GM23338 (cell line): ENCODE data around the gene SLC35B4. TPM values are rescaled to one million over a fixed set of nuclear protein-coding genes. Genes with fewer than 3 reads are reported as not detected.

Source experiments
- ATAC-seq: fragments of 200-7000 bp; cut with Tn5 transposase; 3 replicates; pipeline ENCODE4 v1.9.1; 2020
- DNase-seq: peaks from one replicate; pipeline ENCODE4 v3.0.0-alpha.2; 2015; ENCODE audit warnings: low spot score
- H2AFZ ChIP-seq: fragments of 200-600 bp; sonication (generic); 2 replicates; pipeline ENCODE4 v1.8.0; 2016; ENCODE audit warnings: antibody characterized with exemption, mild to moderate bottlenecking, moderate library complexity
- H3F3A ChIP-seq: fragments of 200-600 bp; sonication (generic); replicated peaks from 2 replicates; pipeline ENCODE4 v1.8.0; 2017; ENCODE audit warnings: antibody characterized with exemption, mixed run types, low read depth
- H3K27ac ChIP-seq: fragments of 200-600 bp; sonication (generic); 2 replicates; pipeline ENCODE4 v1.6.1; 2016; ENCODE audit warnings: low read depth
- H3K27me3 ChIP-seq: fragments of 200-600 bp; sonication (generic); 2 replicates; pipeline ENCODE4 v1.8.0; 2016; ENCODE audit warnings: mild to moderate bottlenecking, mixed run types, moderate library complexity; ENCODE audit not compliant: insufficient read depth
- H3K36me3 ChIP-seq: fragments of 200-600 bp; sonication (generic); 2 replicates; pipeline ENCODE4 v1.8.0; 2016; ENCODE audit warnings: mild to moderate bottlenecking; ENCODE audit not compliant: insufficient read depth
- H3K4me1 ChIP-seq: fragments of 200-600 bp; sonication (generic); 2 replicates; pipeline ENCODE4 v1.8.0; 2016; ENCODE audit warnings: mild to moderate bottlenecking, moderate library complexity; ENCODE audit not compliant: insufficient read depth
- H3K4me2 ChIP-seq: fragments of 200-600 bp; sonication (generic); 2 replicates; pipeline ENCODE4 v1.7.1; 2017; ENCODE audit warnings: mixed run types
- H3K4me3 ChIP-seq: fragments of 200-600 bp; sonication (generic); 2 replicates; pipeline ENCODE4 v1.6.1; 2016; ENCODE audit warnings: mixed run types
- H3K79me2 ChIP-seq: fragments of 200-600 bp; sonication (generic); replicated peaks from 2 replicates; pipeline ENCODE4 v1.8.0; 2017; ENCODE audit warnings: mild to moderate bottlenecking; ENCODE audit not compliant: insufficient read depth
- H3K9me2 ChIP-seq: fragments of 200-600 bp; sonication (generic); 2 replicates; pipeline ENCODE4 v1.8.0; 2017; ENCODE audit not compliant: insufficient read depth
- H4K20me1 ChIP-seq: fragments of 200-600 bp; sonication (generic); replicated peaks from 2 replicates; pipeline ENCODE4 v1.8.0; 2017; ENCODE audit warnings: mild to moderate bottlenecking; ENCODE audit not compliant: insufficient read depth
- H3K27ac Mint-ChIP-seq: 2 replicates; pipeline ENCODE4 v1.8.0; 2020; ENCODE audit warnings: inconsistent platforms, mild to moderate bottlenecking, moderate library complexity, mixed read lengths
- H3K27me3 Mint-ChIP-seq: 3 replicates; pipeline ENCODE4 v1.8.0; 2022; ENCODE audit warnings: low read depth, mild to moderate bottlenecking, moderate library complexity, mixed read lengths, inconsistent platforms; ENCODE audit not compliant: insufficient read depth, poor library complexity
- H3K36me3 Mint-ChIP-seq: 3 replicates; pipeline ENCODE4 v1.8.0; 2021; ENCODE audit warnings: low read depth, mild to moderate bottlenecking, inconsistent platforms, moderate library complexity, mixed read lengths
- H3K4me1 Mint-ChIP-seq: 3 replicates; pipeline ENCODE4 v1.8.0; 2020; ENCODE audit warnings: mild to moderate bottlenecking, inconsistent platforms, mixed read lengths
- H3K4me3 Mint-ChIP-seq: 3 replicates; pipeline ENCODE4 v1.8.0; 2021; ENCODE audit warnings: moderate library complexity, mild to moderate bottlenecking, inconsistent platforms, mixed read lengths
- H3K9me3 Mint-ChIP-seq: 3 replicates; pipeline ENCODE4 v1.8.0; 2020; ENCODE audit warnings: moderate library complexity, mild to moderate bottlenecking, inconsistent platforms, mixed read lengths
- ETS1 ChIP-seq: IDR thresholded peaks from 2 replicates; pipeline ENCODE4 v1.6.1; 2016; ENCODE audit warnings: antibody characterized with exemption
- EZH2 ChIP-seq: fragments of 200-600 bp; sonication (generic); IDR thresholded peaks from one replicate; pipeline ENCODE4 v1.8.0; 2017; ENCODE audit warnings: antibody characterized with exemption, mild to moderate bottlenecking, low read depth; ENCODE audit not compliant: unreplicated experiment
- EZH2phosphoT487 ChIP-seq: fragments of 200-600 bp; sonication (generic); IDR thresholded peaks from one replicate; pipeline ENCODE4 v1.8.1; 2018; ENCODE audit warnings: antibody characterized with exemption; ENCODE audit not compliant: unreplicated experiment
- JUNB ChIP-seq: IDR thresholded peaks from one replicate; pipeline ENCODE4 v1.6.1; 2016; ENCODE audit warnings: antibody characterized with exemption; ENCODE audit not compliant: unreplicated experiment
- NANOG ChIP-seq: IDR thresholded peaks from 2 replicates; pipeline ENCODE4 v1.6.1; 2016; ENCODE audit warnings: antibody characterized with exemption, borderline replicate concordance
- POLR2AphosphoS5 ChIP-seq: IDR thresholded peaks from 2 replicates; pipeline ENCODE4 v1.6.1; 2016; ENCODE audit warnings: antibody characterized with exemption, low read depth
- ZNF331 ChIP-seq: fragments of 250-450 bp; sonication (Bioruptor Pico); IDR thresholded peaks from 2 replicates; pipeline ENCODE4 v1.5.0; 2020; ENCODE audit warnings: low read depth, mild to moderate bottlenecking, moderate library complexity
- ZNF462 ChIP-seq: fragments of 250-450 bp; sonication (Bioruptor Pico); IDR thresholded peaks from 2 replicates; pipeline ENCODE4 v1.5.0; 2020; ENCODE audit warnings: mild to moderate bottlenecking, moderate library complexity
- polyA plus RNA-seq: library from polyadenylated mRNA; unstranded; fragments of >200 nt; fragmentation: Nextera tagmentation; extraction: Ambion mirVana; gene quantifications from 2 replicates; pipeline ENCODE4 v1.2.1, GENCODE V29; 2016
- total RNA-seq: library from RNA; depleted of rRNA; stranded (reverse); fragments of >200 nt; shearing (Covaris generic); gene quantifications from 2 replicates; pipeline ENCODE4 v1.2.3, GENCODE V29; 2014
- TF ChIP-seq, protein P1 (sequence below): IDR thresholded peaks from one replicate; pipeline ENCODE4 v1.6.1; 2018; ENCODE audit warnings: antibody characterized with exemption; ENCODE audit not compliant: unreplicated experiment

SLC35B4 gene
- total and polyA plus RNA-seq, 2 experiments from 2014 or later: 22.6 to 29.7 TPM

GRCh38 chr7:134329614-134330346 lies 13.1 kb upstream of the SLC35B4 start:
- H3K79me2 ChIP-seq: no peaks in the 10 kb centered on the region
- no peaks in the 10 kb centered on the region for H3K27me3 ChIP-seq
- H2AFZ ChIP-seq: no peak overlapping the region; the same call in 1 of the 2 replicates
- no peaks in the 10 kb centered on the region for H3K9me3 Mint-ChIP-seq
- no peaks in the 10 kb centered on the region for H3K36me3 ChIP-seq
- DNase-seq (no peak), ATAC-seq (no peak)
- no peak overlapping the region for H3K4me3 ChIP-seq
- no peak overlapping the region for H3K27ac ChIP-seq
- no peak overlapping the region for H3K4me3 Mint-ChIP-seq
- H3K27ac Mint-ChIP-seq: no peak overlapping the region
- no peak overlapping the region for H3K4me2 ChIP-seq
- H3K9me2 ChIP-seq: no peaks in the 10 kb centered on the region
- no peaks in the 10 kb centered on the region for H3K27me3 Mint-ChIP-seq
- TF ChIP-seq, protein P1, sequence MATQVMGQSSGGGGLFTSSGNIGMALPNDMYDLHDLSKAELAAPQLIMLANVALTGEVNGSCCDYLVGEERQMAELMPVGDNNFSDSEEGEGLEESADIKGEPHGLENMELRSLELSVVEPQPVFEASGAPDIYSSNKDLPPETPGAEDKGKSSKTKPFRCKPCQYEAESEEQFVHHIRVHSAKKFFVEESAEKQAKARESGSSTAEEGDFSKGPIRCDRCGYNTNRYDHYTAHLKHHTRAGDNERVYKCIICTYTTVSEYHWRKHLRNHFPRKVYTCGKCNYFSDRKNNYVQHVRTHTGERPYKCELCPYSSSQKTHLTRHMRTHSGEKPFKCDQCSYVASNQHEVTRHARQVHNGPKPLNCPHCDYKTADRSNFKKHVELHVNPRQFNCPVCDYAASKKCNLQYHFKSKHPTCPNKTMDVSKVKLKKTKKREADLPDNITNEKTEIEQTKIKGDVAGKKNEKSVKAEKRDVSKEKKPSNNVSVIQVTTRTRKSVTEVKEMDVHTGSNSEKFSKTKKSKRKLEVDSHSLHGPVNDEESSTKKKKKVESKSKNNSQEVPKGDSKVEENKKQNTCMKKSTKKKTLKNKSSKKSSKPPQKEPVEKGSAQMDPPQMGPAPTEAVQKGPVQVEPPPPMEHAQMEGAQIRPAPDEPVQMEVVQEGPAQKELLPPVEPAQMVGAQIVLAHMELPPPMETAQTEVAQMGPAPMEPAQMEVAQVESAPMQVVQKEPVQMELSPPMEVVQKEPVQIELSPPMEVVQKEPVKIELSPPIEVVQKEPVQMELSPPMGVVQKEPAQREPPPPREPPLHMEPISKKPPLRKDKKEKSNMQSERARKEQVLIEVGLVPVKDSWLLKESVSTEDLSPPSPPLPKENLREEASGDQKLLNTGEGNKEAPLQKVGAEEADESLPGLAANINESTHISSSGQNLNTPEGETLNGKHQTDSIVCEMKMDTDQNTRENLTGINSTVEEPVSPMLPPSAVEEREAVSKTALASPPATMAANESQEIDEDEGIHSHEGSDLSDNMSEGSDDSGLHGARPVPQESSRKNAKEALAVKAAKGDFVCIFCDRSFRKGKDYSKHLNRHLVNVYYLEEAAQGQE: no peak
- TF ChIP-seq ZNF462: no peak
- no peak for TF ChIP-seq ETS1
- TF ChIP-seq JUNB: no peak
- TF ChIP-seq ZNF331 (CRISPR knock-in tag): no peak
- TF ChIP-seq EZH2phosphoT487: no peak
- no peak for TF ChIP-seq EZH2
- no peak for TF ChIP-seq NANOG
- TF ChIP-seq POLR2AphosphoS5: no peak
- H3F3A ChIP-seq: no peaks in the 10 kb centered on the region
- no peaks in the 10 kb centered on the region for H3K4me1 Mint-ChIP-seq
- no peaks in the 10 kb centered on the region for H3K36me3 Mint-ChIP-seq
- H3K4me1 ChIP-seq: no peaks in the 10 kb centered on the region
- H4K20me1 ChIP-seq: no peaks in the 10 kb centered on the region
